Cardiac muscle cell (in vitro differentiated cells and primary cell): ENCODE data around the gene LRRK1. TPM values are rescaled to one million over a fixed set of nuclear protein-coding genes. Genes with fewer than 3 reads are reported as not detected.

Experiments used
- DNase-seq, 2 donors: peaks; one replicate each; pipeline versions ENCODE4 v3.0.0 to v3.0.0-alpha.2; 2010 to 2017; ENCODE audit warnings: low read depth in 1 of 2, low spot score in 1 of 2
- H3K27ac ChIP-seq: fragments of 200-600 bp; sonication (generic); 2 replicates; pipeline ENCODE4 v1.5.1; 2016
- H3K27me3 ChIP-seq: fragments of 200-600 bp; sonication (generic); 2 replicates; pipeline ENCODE4 v1.6.0; 2016; ENCODE audit warnings: control low read depth
- H3K36me3 ChIP-seq: fragments of 200-600 bp; sonication (generic); 2 replicates; pipeline ENCODE4 v1.5.1; 2016; ENCODE audit warnings: control low read depth
- H3K4me1 ChIP-seq: fragments of 200-600 bp; sonication (generic); 2 replicates; pipeline ENCODE4 v1.8.1; 2017; ENCODE audit warnings: low read depth, mild to moderate bottlenecking, mixed run types
- H3K4me3 ChIP-seq: fragments of 200-600 bp; sonication (generic); 2 replicates; pipeline ENCODE4 v1.5.1; 2016; ENCODE audit warnings: mild to moderate bottlenecking
- H3K9me3 ChIP-seq: fragments of 200-600 bp; sonication (generic); 2 replicates; pipeline ENCODE4 v1.5.1; 2017; ENCODE audit warnings: low read depth, mild to moderate bottlenecking, control low read depth
- CTCF ChIP-seq: IDR thresholded peaks from 2 replicates; pipeline ENCODE4 v1.5.1; 2012; ENCODE audit warnings: low read depth, mild to moderate bottlenecking, low read length
- polyA plus RNA-seq: library from polyadenylated mRNA; unstranded; fragments of >200 nt; fragmentation: Nextera tagmentation; extraction: Ambion mirVana; gene quantifications from 2 replicates; pipeline ENCODE4 v1.2.1, GENCODE V29; 2016
- total RNA-seq: library from RNA; depleted of rRNA; stranded (reverse); fragments of >200 nt; gene quantifications from 2 replicates; pipeline ENCODE4 v1.2.3, GENCODE V29; 2016

The LRRK1 gene
- total and polyA plus RNA-seq, 2 experiments from 2014 or later: 0.12 to 1.0 TPM

- Histone ChIP-seq H3K9me3 (no peaks in the 10 kb centered on the region), H3K4me1 (no peaks in the 10 kb centered on the region), H3K36me3 (no peaks in the 10 kb centered on the region), H3K4me3 (no peak overlapping the region), H3K27ac (no peak overlapping the region), H3K27me3 (no peaks in the 10 kb centered on the region)
- no peak for TF ChIP-seq CTCF
- no peak for DNase-seq
These were observed 21.0 kb upstream of the LRRK1 start for GRCh38 chr15:100898152-100898490.

GRCh38 chr15:100898661-100899462, 20.3 kb upstream of the LRRK1 start:
- H3K27me3 ChIP-seq: no peaks in the 10 kb centered on the region
- TF ChIP-seq CTCF: no peak
- DNase-seq: no peak

GRCh38 chr15:100899601-100900000, 19.6 kb upstream of the LRRK1 start:
- Histone ChIP-seq H3K27ac (no peak overlapping the region), H3K9me3 (no peaks in the 10 kb centered on the region), H3K27me3 (no peaks in the 10 kb centered on the region), H3K36me3 (no peaks in the 10 kb centered on the region), H3K4me1 (no peaks in the 10 kb centered on the region), H3K4me3 (no peak overlapping the region)
- no peak for DNase-seq
- TF ChIP-seq CTCF: no peak

More at GRCh38 chr15:100898661-100899462, 20.3 kb upstream of the LRRK1 start:
- H3K9me3 ChIP-seq: no peaks in the 10 kb centered on the region
- H3K36me3 ChIP-seq: no peaks in the 10 kb centered on the region
- H3K4me1 ChIP-seq: no peaks in the 10 kb centered on the region
- no peak overlapping the region for H3K27ac ChIP-seq
- H3K4me3 ChIP-seq: no peak overlapping the region

GRCh38 chr15:100900136-100900794, 18.9 kb upstream of the LRRK1 start:
- no peak overlapping the region for H3K27ac ChIP-seq
- no peak overlapping the region for H3K4me3 ChIP-seq
- H3K36me3 ChIP-seq: no peaks in the 10 kb centered on the region
- DNase-seq: no peak
- no peaks in the 10 kb centered on the region for H3K4me1 ChIP-seq
- no peak for TF ChIP-seq CTCF
- H3K27me3 ChIP-seq: no peaks in the 10 kb centered on the region
- no peaks in the 10 kb centered on the region for H3K9me3 ChIP-seq

GRCh38 chr15:100900795-100901169, 18.4 kb upstream of the LRRK1 start:
- no peak overlapping the region for H3K27ac ChIP-seq
- no peak overlapping the region for H3K4me3 ChIP-seq
- no peak for DNase-seq
- no peak for TF ChIP-seq CTCF
- no peaks in the 10 kb centered on the region for H3K9me3 ChIP-seq
- H3K27me3 ChIP-seq: no peaks in the 10 kb centered on the region
- no peaks in the 10 kb centered on the region for H3K4me1 ChIP-seq
- no peaks in the 10 kb centered on the region for H3K36me3 ChIP-seq
